ENCODE results near the gene CHAC1.
"Not testable (repeated sequence)": the region's sequence is repeated elsewhere in the genome, so short reads cannot be mapped to it uniquely, and the experiment has no call there.

The CHAC1 gene

GRCh38 chr15:40958146-40958545 is 4.9 kb downstream of the CHAC1 start:
- no peak for DNase-seq (ENCODE audit: low read depth)

DNA sequence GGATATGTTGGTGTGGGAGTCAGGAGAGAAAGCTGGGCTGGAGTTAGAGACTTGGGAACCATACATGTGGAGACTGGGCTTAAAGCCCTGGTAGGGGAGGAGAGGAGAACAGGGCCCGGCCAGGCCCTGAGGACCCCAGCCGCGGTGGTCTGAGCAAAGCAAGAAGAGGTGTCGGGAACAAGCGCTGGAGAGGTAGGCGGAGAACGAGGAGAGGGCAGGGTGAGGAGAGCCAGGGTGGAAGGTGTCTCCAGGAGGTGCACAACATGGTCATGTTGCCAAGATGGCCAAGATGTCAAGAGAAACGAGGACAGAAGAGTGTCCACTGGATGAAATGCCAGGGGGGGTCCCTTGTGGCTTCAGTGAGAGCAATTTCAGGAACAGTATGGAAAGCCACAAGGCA is 5.5 kb downstream of the CHAC1 start:
- DNase-seq (ENCODE audit: low read depth), result no peak

DNA sequence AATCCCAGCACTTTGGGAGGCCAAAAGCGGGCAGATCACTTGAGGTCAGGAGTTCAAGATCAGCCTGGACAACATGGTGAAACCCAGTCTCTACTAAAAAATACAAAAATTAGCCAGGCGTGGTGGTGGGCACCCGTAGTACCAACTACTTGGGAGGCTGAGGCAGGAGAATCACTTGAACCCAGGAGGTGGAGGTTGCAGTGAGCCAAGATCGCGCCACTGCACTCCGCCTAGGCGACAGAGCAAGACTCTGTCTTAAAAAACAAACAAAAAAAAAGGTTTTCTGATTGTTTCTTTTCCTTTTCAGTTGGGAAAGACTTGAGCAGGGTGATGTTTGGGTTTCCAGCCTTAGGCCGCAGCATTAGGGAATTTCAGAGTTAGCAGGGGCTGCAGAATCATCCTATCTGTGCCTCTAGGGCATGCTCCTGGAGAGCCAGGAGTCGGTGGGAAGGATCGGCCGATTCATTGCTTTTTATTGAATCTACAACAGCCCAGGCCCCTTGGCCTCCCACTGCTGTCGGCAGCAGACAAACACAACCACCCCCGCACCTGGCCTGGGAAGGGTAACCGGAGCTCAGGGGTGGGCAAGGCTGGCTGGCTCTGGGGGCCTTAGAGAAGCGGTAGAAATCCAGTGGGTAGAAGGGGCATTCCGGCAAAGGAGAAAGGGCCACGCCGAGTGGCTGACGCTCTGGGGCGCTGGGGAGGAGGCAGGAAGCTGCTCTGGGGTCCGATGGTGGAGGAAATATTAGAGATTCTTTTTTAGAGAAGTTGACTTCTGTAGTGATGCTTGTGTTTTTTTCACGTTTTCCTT is 6.3 kb downstream of the CHAC1 start:
- DNase-seq (ENCODE audit: low read depth), result no peak

DNA sequence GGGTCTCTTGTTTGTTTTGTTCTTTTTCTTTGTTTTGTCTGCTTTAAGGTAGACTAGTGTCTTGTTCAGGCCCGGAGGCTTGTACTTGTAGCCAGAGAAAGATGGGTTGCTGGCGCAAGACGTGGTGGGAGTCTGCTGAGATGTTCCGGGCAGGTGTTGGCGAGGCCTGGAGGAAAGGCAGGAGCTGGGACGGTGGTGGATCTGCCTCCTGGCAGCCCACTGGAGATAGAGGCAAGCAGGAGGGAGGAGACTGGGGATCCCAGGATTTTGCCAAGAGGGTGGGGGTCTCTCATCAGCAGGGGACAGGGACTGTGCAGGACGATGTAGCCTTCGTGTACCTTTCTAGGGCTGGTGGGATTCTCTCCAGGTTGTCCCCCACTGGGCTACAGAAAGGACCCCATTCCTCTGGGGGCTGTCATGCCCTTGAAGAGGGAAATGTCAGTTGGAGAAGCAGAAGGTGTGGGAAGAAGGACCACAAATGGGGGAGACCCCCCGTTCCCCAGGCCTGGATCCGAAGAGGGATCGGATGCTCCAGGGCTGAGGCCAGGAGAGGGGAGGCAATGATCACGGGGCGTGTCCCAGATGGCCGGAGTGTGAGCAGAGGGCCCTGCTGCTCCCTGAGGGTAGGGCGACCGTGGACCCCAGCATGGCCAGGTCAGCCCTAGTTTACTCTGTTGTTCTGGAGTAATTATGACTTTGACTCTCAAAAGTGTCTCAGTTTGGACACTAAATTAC is 7.0 kb downstream of the CHAC1 start:
- no peak for DNase-seq (ENCODE audit: low read depth)

DNA sequence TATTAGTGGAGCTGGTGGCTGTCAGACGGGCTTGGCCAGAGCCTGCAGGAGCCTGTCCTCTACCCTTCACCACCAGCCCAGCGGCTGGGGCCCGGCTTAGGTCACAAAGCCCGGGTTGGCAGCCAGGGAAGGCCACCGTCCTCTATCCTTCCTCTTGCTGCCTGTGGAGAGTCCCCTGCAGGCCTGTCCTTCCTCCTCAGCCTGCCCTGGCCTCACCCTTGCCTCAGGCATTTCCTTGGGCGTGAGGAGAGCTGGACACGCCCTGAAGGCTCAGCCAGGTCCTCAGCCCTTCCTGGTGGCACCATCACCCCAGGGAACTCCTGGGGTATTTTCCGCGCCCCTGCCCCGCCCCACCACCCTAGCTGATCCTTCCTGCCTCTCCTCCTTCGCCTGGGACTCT is 7.7 kb downstream of the CHAC1 start:
- no peak for DNase-seq (ENCODE audit: low read depth)

DNA sequence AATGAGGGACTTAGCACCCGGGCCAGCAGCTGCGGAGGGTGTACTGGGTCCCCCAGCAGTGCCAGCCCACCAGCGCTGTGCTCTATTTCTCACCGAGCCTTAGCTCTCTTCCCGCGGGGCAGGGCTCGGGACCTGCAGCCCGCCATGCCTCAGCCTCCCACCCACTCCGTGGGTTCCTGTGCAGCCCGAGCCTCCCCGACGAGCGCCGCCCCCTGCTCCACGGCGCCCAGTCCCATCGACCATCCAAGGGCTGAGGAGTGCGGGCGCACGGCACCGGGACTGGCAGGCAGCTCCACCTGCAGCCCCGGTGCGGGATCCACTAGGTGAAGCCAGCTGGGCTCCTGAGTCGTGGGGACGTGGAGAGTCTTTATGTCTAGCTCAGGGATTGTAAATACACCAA is 8.5 kb downstream of the CHAC1 start:
- not testable (repeated sequence) for DNase-seq (ENCODE audit: low read depth)

GRCh38 chr15:40962317-40962716 is 9.0 kb downstream of the CHAC1 start:
- DNase-seq (ENCODE audit: low read depth), result not testable (repeated sequence)

GRCh38 chr15:40963201-40963600 is 9.9 kb downstream of the CHAC1 start:
- DNase-seq (ENCODE audit: low read depth), result no peak

DNA sequence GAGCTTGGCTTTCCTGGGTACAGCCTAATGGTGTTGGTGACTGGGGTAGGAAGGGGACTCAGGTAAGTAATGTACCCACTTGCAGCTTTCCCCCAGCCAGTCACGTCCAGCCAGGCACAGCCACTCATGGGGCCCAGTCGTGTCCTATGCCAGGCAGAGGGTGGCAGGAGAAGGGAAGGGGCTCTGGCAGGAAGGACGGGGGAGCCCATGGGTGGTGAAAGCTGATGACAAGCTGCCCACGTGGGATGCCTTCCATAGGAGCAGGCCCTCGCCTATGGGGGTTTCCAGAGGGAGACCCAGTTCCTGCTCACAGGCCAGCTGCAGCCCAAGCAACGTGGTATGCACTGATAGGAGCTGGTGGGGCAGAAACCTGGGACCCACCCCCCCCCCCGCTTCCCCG is 10.7 kb downstream of the CHAC1 start:
- no peak for DNase-seq (ENCODE audit: low read depth)

DNA sequence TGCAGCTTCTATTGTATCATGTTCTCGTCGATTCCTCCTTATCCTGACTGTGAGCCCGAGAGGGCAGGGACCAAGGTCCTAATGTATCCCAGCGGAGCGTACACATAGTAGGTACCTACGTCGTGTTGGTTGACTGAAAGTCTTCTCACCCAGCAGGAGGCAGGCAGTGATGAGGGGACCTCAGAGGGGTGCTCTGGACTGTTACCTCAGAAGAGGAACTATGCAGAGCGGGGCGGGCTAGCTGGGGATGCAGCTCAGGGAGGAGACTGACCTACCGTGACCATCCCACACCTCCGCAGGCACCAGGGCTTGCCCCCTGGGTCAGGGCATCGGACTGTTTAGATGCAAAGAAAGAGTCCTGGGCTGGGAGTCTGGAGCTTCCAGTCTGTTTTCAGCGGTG is 11.4 kb downstream of the CHAC1 start:
- no peak for DNase-seq (ENCODE audit: low read depth)

DNA sequence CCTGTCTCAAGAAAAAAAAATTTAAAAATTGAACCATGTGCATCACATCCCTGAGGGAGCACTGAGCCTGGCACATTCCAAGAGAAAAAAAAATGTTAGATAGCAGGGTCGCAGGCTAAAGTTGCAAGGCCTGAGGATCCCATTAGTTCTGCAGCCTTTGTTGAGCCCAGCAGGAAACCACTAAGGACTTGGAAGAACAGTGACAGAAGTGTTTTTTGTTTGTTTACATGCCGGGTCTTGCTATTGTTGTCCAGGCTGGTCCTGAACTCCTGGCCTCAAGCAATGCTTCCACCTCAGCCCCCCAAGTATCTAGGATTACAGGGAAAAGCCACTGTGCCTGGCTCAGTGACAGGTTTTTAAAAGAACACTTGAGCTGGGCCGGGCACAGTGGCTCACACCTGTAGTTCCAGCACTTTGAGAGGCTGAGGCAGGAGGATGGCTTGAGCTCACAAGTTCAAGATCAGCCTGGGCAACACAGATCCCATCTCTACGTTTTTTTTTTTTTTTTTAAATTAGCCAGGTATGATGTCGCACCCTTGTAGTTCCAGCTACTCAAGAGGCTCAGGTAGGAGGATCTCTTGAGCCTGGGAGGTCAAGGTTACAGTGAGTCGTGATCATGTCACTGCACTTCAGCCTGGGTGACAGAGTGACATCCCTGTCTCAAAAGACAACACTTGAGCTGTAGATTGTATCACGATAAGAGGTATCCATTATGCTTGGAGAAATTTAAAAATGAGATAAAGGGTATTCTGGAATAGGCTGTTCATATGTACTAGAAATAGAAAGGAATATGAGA is 15.2 kb downstream of the CHAC1 start:
- no peak for DNase-seq (ENCODE audit: low read depth)

DNA sequence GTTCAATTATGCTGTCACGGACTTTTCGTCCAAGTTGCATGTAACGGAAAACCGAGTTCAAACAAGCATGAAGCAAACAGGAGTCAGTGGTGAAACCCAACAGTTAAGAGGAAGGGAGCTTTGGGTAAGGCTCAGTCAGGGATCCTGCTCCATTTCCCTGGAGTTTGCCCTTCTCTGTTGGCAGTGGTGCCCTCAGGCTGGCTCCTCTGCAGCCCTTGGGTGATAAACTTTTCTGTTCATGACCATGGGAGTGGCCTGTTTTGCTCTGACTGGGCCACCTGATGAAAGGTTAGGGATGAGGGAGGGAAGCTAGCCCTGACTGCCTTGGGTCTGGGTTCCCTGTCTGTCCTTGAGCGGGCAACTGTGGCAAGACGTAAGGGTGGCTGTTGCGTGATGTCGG is 16.1 kb downstream of the CHAC1 start:
- DNase-seq (ENCODE audit: low read depth), result no peak

DNA sequence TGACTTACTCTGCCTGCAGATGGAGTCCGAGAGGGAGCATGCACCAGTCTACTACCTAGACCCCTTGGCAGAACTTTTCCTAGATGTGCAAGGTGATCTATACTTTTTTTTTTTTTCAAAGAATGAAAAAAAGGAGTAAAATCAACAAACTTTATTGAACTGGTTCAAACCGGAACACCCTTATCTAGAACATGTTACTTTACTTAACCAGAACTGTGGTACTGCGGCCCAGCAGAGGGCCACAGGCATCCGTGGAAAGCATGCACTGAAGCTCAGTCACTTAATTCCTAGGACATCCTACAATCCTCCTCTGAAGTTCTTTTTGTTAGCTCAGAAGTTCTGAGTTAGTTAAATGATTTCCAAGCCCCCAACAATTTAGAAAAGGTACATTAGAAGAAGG is 21.6 kb downstream of the CHAC1 start:
- DNase-seq (ENCODE audit: low read depth), result no peak

GRCh38 chr15:40976819-40977218 is 23.5 kb downstream of the CHAC1 start:
- DNase-seq (ENCODE audit: low read depth), result no peak

DNA sequence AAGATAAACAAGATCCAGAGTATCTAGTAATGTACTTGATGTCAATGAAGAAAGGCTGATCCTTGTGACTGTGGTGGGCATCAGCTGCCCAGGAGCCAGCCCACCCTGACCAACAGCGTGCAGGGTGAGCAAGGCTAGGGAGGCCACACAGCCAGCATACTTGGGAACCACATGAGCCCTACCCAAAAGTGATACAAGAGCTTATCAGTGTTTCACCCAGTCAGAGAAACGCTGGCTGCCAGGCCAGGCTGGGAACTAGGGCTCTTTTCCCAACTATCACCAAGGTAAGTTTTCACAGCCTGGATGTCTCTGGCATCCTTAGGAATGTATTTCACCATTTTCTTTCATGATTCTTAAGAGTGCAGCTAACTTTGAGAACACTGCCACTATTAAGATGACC is 24.9 kb downstream of the CHAC1 start:
- no peak for DNase-seq (ENCODE audit: low read depth)

GRCh38 chr15:40978562-40978961 is 25.3 kb downstream of the CHAC1 start:
- no peak for DNase-seq (ENCODE audit: low read depth)

- no peak for DNase-seq (ENCODE audit: low read depth)
These were observed 27.9 kb downstream of the CHAC1 start for GRCh38 chr15:40981186-40981585.

DNA sequence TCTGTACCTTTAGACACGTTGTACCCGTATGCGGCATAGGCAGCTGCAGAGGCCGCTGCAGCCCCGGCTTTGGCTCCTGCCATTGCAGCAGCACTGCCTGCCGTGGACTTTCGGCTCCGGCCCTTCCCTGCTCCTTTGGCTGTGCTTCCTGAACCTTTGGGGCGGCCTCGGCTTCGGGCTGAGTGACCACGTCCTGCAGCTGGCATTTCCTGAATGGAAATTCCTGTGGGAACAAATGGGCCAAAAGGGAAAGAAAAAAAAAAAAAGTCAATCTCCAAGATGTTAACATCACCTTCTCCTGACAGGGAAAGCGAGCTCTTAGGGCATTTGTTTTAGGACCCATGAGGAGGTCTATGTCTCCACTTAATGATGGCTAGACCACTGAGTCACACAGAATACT is 29.6 kb downstream of the CHAC1 start:
- DNase-seq (ENCODE audit: low read depth), result no peak

DNA sequence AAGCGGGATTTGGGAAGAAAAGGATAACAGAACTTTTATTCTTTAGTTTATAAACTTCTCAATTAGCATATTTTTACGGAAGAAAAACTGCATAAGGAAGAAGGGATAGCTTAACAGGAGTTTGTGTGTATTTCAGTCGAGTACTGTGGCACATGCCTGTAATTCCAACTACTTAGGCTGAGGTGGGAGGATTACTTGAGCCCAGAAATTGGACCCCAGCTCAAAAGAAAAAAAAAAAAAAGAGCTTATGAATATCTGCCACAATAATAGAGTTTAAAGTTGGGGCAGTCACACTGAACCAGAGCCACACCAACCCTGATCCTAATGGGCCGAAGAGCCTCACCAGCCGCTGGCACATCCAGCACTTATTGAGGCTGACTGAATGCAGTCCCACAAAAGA is 31.1 kb downstream of the CHAC1 start:
- DNase-seq (ENCODE audit: low read depth), result no peak

DNA sequence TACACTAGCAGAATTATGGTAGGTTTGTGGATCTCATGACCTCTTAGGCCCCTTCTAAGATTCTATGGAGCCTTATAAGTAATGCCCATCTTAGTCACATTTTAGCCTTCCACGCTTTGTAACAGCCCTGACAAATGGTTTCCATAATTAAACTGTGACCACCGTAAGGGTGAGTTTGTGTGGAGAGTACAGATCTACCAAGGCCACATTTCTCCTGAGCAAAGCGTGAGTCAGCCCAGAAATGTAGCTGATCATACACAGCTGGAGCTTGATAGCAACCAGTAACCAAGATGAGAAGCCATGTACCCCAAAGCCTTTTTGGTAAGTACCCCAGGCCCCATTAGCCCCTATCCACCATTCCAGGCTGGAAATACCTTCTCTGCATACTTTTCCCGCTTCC is 31.7 kb downstream of the CHAC1 start:
- DNase-seq (ENCODE audit: low read depth), result no peak

DNA sequence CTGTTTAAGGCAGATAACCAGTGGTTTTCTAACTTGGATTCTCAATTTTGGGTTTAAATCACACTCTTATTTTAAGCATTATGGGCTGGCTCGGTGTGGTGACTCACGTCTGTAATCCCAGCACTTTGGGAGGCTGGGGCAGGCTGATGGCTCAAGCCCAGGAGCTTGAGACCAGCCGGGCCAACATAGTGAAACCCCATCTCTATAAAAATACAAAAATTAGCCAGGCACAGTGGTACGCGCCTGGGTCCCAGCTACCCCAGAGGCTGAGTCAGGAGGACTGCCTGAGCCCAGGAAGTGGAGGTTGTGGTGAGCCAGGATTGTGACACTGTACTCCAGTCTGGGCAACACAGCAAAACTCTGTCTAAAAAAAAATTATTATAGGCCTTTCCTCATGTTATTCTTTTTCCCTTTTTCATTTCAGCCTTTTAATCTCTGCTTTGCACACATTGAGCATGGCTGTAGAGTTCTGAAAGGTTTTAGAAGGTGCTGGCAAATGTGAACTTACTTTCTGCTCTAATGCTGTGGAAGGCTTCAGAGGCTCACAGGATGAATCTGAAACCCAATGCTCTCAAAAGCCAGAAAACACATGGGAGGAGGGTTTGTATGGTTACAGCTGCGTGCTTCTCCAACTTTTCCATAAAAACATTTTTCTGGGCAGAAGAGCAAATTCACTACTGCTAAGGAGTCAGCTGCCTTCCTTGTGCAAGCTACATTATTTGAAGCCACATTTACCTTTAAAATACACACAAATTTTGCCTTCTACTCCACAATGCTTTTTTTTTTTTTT is 32.5 kb downstream of the CHAC1 start:
- DNase-seq (ENCODE audit: low read depth), result no peak

DNA sequence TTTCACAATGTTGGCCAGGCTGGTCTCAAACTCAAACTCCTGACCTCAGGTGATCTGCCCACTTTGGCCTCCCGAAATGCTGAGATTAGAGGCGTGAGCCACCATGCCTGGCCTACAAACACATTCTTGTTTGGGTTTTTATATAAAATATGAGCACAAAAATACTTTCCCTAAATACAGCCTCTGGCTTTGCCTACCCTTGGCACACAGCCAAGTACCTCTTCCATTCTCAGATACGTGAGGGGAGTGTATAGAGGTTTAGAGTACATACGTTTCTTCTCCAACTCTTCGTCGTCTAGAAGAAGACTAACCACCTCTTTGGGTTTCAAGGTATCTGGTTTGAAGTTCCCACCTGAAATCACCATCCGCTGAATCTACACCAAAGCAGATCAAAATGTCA is 33.5 kb downstream of the CHAC1 start:
- no peak for DNase-seq (ENCODE audit: low read depth)

Data from stimulated activated CD8-positive, alpha-beta memory T cell treated with anti-CD3 and anti-CD28 coated beads, Interleukin-15, amount 100 ng/mL, for 24 hours (primary cell).